Inflammatory macrophage treated with lipopolysaccharide for 4 hours (primary cell): ENCODE measurements around the gene PSME4.

ENCODE experiments used
- DNase-seq: peaks from one replicate; pipeline ENCODE4 v3.0.0-alpha.2; 2020

Gene PSME4, protein sequence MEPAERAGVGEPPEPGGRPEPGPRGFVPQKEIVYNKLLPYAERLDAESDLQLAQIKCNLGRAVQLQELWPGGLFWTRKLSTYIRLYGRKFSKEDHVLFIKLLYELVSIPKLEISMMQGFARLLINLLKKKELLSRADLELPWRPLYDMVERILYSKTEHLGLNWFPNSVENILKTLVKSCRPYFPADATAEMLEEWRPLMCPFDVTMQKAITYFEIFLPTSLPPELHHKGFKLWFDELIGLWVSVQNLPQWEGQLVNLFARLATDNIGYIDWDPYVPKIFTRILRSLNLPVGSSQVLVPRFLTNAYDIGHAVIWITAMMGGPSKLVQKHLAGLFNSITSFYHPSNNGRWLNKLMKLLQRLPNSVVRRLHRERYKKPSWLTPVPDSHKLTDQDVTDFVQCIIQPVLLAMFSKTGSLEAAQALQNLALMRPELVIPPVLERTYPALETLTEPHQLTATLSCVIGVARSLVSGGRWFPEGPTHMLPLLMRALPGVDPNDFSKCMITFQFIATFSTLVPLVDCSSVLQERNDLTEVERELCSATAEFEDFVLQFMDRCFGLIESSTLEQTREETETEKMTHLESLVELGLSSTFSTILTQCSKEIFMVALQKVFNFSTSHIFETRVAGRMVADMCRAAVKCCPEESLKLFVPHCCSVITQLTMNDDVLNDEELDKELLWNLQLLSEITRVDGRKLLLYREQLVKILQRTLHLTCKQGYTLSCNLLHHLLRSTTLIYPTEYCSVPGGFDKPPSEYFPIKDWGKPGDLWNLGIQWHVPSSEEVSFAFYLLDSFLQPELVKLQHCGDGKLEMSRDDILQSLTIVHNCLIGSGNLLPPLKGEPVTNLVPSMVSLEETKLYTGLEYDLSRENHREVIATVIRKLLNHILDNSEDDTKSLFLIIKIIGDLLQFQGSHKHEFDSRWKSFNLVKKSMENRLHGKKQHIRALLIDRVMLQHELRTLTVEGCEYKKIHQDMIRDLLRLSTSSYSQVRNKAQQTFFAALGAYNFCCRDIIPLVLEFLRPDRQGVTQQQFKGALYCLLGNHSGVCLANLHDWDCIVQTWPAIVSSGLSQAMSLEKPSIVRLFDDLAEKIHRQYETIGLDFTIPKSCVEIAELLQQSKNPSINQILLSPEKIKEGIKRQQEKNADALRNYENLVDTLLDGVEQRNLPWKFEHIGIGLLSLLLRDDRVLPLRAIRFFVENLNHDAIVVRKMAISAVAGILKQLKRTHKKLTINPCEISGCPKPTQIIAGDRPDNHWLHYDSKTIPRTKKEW (N-terminal part only)

DNA sequence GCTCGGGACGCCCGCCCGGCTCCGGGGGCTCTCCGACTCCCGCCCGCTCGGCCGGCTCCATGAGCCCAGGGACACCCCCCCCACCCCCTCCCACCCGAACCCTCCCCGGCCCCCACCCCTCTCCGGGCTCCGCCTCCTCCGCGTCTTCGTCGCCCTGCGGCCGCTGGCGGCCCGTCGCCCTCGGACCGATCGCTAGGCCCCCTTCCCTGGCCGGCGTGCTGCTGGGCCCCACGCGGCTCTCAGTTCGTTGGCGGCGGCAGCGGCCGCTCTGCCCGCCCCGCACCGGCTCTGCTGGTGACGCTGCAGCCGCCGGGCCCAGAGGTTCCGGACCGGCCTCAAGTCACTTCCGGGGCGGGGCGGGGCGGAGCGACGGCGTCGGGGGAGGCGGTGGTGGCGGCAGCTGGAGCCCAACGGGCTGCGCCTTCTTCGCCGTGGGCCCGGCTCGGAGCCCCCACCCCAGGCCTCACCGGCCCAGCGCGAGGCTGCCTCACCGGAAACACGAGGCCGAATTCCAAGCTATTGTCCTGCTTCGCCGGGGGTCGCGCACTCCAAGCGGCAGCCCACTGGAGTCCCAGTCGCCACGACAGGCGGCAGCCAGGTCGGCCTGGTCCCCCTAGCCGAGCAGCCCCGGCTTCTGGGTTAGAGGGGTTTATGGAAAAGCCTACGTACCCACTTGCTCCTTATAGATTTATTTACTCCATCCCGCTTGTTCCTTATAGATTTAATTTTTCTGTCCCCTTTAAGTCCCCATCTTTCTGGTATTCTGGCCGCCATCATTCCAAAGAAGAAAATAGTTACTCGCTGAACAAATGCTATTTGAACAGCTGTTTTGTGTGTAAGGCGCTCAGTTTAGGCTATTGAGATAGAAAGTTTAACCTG is at the start of gene PSME4:
TSS of gene PSME4 (minus strand) at position 270 of the 879 bp plus-strand sequence. CDS start at position 61, 209 bp downstream.
- peak; percentile 91 for DNase-seq

DNA sequence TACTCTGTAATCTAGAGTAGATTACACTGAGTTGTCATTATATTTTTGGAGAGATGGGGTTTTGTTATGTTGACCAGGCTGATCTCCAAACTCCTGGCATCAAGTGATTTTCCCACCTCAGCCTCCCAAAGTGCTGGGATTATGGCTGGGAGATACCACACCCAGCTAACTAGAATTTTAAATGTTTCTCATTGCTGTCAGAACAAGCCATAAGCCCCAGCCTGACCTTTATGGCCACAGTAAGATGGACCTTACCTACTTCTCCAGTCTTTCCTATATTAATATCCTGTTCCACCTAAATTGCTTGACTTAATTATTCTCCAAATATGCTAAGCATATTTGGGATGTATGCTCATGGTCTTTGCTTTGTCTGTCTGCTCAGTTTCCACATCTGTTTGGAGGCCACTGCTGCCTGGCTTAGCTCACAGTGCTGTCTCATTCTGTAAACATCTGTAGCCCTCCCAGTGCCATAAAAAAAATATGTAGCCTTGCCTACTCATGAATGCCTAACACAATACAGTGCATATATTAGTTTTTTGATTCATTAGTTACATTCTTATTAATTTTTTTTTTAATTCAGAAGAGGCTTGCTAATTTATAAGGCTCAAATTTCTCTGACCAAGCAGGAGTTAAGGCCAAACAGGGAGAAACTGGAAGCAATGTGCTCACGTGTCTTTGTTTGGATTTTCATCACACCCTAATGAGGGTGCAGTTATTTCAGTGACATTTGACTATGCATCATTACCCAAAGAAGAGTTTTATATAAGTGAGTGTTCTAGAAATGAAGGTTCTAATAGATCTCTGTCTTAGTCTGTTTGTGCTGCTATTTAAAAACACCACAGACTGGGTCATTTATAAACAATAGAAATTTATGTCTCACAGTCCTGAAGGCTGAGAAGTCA is 45.3 kb upstream of the PSME4 start:
- DNase-seq, result no peak

DNA sequence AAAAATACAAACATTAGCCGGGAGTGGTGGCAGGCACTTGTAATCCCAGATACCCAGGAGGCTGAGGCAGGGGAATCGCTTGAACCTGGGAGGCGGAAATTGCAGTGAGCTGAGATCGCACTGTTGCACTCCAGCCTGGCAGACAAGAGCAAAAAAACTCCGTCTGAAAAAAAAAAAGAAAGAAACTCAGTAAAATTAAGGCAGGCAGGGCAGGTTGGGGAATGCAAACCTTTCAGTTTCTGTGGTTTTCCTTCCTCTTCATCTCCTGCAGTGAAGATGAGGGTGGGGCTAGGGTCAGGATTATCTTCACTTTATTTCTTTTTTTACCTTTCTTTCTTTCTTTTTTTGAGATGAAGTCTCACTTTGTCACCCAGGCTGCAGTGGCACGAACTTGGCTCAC is 43.2 kb upstream of the PSME4 start:
- DNase-seq, result no peak

DNA sequence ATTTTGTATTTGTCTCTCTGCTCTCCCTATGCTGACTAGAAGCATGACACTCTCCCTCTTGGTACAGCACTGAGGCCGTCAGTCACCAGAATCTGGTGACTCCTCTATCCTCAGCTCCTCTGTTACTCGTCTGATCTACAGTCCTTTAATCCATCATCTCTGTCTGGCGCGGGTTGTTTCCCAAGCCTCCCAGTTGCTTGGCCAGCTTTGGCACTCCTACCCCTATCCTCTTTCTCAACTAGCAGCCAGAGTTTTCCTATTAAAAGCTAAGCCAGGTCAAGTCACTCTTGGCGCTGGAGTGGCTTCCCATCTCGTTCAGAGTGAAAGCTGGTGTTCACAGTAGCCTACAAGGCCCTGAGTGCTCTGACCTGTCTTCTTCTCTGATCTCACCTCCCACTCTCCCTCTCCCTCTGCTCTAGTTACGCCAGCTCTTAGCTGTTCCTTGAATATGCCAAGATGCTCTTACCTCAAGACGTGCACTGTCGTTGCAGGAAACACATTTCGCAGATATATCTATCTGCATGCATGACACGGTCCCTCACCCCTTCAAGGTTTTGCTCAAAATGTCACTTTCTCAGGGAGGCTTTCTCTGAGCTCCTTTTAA is 41.8 kb upstream of the PSME4 start:
- no peak for DNase-seq

DNA sequence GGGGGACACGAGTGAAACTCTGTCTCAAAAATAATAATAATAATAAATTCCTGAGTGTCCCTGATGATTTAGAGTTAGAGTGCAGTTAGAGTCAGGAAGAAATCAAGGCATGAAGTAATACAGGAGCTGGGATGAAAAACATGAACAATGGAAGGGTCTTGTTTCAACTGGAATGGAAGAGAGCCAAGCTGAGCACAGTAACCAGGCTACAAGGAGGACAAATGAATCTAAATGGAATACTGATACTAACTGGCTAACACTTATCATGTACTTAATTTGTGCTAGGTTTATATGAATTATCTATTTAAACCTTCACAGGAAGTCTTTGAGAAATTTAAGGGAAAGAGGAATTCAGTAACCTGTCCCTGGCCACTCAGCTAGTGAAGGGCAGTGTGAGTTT is 38.8 kb upstream of the PSME4 start:
- DNase-seq, result no peak

DNA sequence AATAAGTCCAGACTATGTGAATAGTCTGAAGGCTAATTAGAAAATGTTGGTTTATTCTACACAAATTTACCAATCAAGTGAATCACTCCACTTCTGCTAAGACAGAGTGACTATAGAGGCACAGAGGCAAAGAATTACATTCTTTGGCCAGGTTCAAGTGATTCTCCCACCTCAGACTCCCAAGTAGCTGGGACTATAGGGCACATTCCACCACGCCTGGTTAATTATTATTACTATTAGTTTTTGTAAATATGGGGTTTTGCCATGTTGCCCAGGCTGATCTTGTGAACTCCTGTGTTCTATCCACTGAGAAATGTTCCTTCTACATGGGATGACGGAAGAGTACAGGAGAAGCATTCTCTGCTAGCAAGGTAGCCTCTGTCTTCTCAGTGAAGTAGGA is 37.6 kb upstream of the PSME4 start:
- no peak for DNase-seq

DNA sequence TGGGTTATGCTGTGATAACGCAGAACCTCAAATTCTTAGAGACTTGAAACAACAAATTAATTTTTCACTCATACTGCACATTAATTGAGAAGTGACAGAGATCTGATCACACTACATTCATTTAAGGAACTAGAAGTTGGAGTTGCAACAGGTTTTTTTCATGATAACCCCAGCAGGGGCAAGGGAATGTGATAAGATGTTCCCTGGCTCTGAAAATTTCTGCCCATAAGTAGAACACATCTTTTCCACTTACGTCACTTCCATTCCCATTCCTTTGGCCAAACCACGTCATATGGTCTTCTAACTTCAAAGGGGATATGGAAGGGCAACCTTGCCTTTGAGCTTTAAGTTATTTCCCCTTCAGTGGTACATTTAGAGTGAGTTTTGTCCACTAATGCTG is 29.7 kb upstream of the PSME4 start:
- DNase-seq, result peak; percentile 16

DNA sequence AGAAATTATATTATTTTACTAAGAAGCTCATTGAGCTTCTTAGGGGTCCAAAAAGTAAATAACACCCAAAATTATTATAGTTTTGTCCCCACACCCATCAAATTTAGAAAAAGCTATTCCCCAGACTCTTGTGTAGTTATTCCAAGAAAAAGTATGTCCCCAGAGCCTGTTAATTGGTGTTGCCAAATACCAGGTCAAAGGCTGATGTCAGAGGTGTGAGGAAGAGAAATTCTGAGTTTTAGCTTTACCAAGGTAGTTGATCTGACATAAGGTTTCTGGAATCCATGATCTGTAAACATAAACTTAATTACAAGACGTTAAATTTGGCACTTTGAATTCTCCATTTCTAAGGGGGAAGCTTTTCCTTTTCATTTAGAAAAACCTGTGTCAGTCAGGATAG is 29.3 kb upstream of the PSME4 start:
- DNase-seq, result no peak

DNA sequence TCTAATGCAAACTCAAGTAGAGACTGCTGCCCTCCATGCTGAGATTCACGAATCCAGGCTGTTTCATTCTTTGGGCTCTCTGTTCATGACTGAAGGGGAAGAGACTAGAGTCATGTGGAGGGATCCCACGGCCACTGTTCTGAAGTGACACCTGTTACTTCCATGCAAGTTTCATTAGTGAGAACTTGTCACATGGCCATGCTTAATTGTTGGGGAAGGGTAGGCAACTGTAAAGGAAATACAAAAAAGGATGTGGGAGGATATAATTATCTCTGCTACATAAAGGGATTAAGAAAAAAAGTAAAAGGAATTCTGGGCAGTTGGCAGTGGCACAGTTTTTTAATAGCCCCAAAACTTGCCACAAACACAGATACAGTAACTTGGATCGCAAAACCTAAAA is 28.0 kb upstream of the PSME4 start:
- DNase-seq, result no peak

DNA sequence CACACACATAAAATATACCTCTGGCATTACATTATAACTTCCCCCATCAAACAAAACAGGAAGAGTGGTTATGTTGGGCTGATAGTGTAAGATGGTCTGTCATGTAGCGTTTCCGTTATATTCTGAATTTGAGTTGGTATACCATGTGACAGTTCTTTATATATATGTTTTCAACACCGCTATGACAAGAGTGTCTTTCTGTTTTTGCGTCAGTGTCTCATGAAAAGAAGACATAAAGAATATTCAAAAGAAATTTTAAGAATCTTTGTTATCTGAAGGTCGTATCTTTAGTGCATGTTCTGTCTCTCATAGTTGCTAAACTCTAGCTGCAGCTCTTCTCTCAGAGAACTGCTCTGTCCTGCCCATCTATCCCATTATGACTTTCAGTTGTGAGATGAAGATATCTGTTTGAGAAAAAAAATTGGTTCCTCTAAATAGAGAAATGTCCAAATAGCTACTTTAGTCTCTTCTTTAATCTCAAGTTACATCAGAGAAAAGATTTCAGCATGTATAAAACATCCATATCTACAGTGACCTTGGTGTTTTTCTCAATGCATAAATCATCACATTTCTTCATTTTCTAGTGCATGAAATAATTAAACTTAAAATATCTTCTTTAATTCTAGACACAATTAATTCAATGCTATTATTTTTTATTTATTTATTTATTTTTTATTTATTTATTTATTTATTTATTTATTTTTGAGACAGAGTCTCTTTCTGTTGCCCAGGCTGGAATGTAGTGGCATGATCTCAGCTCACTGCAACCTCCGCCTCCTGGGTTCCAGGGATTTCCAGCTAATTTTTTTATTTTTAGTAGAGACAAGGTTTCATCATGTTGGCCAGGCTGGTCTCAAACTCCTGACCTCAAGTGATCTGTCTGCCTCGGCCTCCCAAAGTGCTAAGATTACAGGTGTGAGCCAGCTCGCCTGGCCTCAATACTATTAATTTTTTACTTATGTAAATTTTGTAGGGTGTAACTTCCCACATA is 24.3 kb upstream of the PSME4 start:
- DNase-seq, result peak; percentile 39

DNA sequence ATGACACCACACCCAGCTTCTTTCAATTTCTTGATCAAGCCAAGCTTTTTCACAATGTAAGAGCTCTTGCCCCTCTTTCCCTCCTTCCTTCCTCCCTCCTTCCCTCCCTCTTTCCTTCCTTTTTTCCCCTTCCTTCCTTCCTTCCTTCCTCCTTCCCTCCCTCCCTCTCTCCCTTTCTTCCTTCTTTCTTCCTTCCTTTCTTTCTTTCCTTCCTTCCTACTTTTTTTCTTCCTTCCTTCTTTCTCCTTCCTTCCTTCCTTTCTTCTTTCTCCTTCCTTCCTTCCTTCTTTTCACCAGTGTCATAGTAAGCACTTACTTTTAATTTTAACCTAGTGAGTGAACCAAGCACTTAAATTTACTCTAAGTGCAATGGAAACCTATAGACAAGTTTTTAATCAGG is 21.2 kb upstream of the PSME4 start:
- DNase-seq, result no peak

DNA sequence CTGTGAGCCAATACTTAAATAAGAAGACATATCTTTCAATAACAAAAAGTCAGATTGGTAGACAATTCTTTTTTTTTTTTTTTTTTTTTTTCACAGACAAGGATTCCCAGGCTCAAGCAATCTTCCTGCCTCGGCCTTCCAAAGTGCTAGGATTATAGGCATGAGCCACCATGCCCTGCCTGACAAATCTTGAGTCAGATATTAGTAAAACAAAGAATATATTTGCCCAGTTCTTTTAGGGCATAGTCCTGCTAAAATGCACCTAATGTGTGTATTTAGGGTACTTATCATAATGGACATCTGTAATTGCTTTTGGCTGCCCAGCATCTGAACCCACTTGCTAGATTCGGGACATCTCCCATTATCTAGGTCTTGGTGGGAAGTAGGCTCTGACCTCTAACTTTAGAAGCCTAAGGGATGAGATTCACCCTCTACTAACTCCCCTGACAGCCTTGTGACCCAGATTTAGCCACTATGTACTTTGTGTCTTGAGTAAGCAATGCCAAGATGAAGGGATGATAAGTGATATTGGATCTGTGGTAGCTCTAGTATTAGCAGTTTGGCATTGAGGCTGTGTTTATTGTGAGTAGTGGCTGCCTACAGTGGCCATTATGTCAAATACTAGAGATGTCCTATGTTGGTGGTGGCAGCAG is 18.5 kb upstream of the PSME4 start:
- no peak for DNase-seq

DNA sequence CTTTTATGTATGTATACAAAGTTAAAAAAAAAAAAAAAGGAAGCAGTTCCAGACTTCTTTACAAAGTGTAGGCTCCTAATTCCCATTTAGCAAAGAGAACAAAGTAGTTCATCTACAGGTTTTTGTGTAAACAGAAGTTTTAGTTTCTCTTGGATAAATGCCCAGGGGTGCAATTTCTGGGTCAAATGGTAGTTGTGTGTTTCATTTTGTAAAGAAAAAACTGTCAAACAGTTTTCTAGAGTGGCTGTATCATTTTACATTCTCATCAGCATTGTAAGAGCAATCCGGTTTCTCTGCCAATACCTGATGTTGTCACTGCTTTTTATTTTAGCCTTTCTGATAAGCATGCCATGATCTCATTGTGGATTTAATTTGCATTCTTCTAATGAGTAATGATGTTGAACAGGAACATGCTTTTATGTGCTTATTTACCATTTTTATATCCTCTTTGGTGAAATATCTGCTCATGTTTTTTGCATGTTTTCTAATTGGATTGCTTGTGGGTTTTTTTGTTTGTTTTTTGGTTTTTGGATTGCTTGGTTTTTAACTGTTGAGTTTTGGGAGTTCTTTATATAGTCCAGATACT is 16.6 kb upstream of the PSME4 start:
- DNase-seq, result no peak

DNA sequence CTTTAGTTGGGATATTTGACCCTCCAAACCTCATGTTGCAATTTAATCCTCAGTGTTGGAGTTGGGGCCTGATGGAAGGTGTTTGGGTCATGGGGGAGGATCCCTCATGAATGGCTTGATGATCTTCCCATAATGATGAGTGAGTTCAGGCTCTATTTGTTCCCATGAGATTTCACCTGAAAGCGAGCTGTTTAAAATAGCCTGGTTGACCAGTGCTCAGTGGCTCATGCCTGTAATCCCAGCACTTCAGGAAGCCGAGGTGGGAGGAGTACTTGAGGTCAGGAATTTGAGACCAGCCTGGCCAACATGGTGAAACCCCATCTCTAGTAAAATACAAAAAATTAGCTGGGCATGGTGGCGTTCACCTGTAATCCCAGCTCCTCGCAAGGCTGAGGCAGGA is 14.9 kb upstream of the PSME4 start:
- no peak for DNase-seq

DNA sequence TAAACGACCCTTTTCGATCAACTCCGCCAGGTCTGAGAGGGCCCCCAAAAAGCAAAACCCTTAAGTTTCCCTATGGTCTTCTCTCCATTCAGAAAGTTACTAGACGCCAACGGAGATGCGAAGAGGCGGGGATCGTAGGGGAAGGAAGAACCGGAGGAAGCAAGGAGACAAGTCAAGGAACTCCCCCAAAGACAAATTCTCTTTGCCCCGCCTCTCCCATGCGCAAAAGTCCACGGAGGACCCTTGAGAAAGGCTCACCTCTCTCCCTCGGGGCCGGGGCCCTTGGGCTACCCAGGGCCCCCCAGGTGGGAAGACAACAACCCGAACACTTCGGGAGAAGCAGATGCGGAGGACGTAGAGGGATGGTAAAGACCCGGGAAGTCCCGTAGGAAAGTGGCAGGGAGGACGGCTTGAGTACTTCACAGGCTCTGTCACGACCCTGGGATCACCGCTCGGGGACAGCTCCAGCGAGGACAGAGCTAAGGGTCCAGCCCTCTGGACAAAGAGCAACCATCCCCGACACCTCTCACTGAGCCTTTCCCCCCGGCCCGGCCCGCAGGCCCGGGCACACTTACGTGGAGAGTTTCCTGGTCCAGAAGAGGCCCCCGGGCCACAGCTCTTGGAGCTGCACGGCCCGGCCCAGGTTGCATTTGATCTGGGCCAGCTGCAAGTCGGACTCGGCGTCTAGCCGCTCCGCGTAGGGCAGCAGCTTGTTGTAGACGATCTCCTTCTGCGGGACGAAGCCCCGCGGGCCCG is 647 bp downstream of the PSME4 start:
- peak; percentile 71 for DNase-seq

DNA sequence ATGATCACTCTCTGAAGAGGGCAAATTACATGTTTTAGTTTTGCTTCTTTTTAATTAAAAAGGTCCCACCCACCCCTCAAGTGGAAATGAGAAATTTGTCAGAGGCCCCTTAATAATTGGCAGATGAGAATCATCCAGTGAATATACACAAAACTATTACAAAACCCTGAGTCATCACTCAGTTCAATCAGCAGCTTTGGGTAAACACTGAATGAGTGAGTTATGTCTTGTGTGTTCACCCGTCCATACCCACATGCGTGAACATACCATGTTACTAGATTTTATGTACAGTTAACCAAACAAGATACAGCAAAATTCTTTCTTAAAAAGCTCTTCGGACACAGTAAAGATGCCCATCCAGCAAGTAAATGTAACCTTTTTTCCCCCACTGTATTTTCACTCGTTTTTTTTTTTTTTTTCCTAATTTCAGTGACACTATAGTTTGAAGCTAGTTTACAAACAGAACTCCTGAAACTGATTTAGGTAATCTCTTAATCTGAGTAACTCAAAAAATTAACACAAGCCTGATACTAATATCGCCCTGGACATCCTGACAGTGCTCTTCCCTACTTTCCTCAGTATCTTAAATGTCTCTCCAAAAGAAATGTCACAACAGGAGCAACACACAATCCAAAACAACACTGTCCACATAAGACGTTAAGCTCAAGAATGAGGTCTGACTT is 1.4 kb downstream of the PSME4 start:
- peak; percentile 88 for DNase-seq
